Ishikawa (cell line): ENCODE results near the gene PCDH1.

Experiments used
- CEBPB ChIP-seq: IDR thresholded peaks from 2 replicates; pipeline ENCODE4 v1.6.1; 2012
- CREB1 ChIP-seq: IDR thresholded peaks from 2 replicates; pipeline ENCODE4 v1.6.1; 2012; ENCODE audit warnings: low read depth
- EGR1 ChIP-seq: IDR thresholded peaks from 2 replicates; pipeline ENCODE4 v1.6.1; 2012
- EP300 ChIP-seq: IDR thresholded peaks from 2 replicates; pipeline ENCODE4 v1.6.1; 2012; ENCODE audit warnings: borderline replicate concordance
- FOXM1 ChIP-seq: IDR thresholded peaks from 2 replicates; pipeline ENCODE4 v1.6.1; 2012; ENCODE audit warnings: low read depth, borderline replicate concordance
- NFIC ChIP-seq: IDR thresholded peaks from 2 replicates; pipeline ENCODE4 v1.6.1; 2012
- RAD21 ChIP-seq: IDR thresholded peaks from 2 replicates; pipeline ENCODE4 v1.6.1; 2012; ENCODE audit warnings: low read depth
- TAF1 ChIP-seq: IDR thresholded peaks from 2 replicates; pipeline ENCODE4 v1.6.1; 2012; ENCODE audit warnings: low read depth, mild to moderate bottlenecking
- TCF12 ChIP-seq: IDR thresholded peaks from 2 replicates; pipeline ENCODE4 v1.6.1; 2012; ENCODE audit warnings: low read depth
- TEAD4 ChIP-seq: IDR thresholded peaks from 2 replicates; pipeline ENCODE4 v1.6.1; 2012
- YY1 ChIP-seq: IDR thresholded peaks from 2 replicates; pipeline ENCODE4 v1.6.1; 2012; ENCODE audit warnings: low read depth
- ZBTB7A ChIP-seq: IDR thresholded peaks from 2 replicates; pipeline ENCODE4 v1.6.1; 2012; ENCODE audit warnings: low read depth
- TF ChIP-seq, protein P1 (sequence below): IDR thresholded peaks from 2 replicates; pipeline ENCODE4 v1.6.1; 2012
- TF ChIP-seq, protein P2 (sequence below): IDR thresholded peaks from 2 replicates; pipeline ENCODE4 v1.6.1; 2012; ENCODE audit warnings: low read depth, mild to moderate bottlenecking
- TF ChIP-seq, protein P3 (sequence below): IDR thresholded peaks from 2 replicates; pipeline ENCODE4 v1.6.1; 2012

The PCDH1 gene

GRCh38 chr5:141867651-141868050, 10.6 kb downstream of the PCDH1 start:
- TF ChIP-seq, protein P1, sequence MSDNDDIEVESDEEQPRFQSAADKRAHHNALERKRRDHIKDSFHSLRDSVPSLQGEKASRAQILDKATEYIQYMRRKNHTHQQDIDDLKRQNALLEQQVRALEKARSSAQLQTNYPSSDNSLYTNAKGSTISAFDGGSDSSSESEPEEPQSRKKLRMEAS = no peak
- TF ChIP-seq EP300 = no peak
- TF ChIP-seq RAD21 = no peak
- TF ChIP-seq, protein P2, sequence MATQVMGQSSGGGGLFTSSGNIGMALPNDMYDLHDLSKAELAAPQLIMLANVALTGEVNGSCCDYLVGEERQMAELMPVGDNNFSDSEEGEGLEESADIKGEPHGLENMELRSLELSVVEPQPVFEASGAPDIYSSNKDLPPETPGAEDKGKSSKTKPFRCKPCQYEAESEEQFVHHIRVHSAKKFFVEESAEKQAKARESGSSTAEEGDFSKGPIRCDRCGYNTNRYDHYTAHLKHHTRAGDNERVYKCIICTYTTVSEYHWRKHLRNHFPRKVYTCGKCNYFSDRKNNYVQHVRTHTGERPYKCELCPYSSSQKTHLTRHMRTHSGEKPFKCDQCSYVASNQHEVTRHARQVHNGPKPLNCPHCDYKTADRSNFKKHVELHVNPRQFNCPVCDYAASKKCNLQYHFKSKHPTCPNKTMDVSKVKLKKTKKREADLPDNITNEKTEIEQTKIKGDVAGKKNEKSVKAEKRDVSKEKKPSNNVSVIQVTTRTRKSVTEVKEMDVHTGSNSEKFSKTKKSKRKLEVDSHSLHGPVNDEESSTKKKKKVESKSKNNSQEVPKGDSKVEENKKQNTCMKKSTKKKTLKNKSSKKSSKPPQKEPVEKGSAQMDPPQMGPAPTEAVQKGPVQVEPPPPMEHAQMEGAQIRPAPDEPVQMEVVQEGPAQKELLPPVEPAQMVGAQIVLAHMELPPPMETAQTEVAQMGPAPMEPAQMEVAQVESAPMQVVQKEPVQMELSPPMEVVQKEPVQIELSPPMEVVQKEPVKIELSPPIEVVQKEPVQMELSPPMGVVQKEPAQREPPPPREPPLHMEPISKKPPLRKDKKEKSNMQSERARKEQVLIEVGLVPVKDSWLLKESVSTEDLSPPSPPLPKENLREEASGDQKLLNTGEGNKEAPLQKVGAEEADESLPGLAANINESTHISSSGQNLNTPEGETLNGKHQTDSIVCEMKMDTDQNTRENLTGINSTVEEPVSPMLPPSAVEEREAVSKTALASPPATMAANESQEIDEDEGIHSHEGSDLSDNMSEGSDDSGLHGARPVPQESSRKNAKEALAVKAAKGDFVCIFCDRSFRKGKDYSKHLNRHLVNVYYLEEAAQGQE = no peak
- no peak for TF ChIP-seq NFIC
- no peak for TF ChIP-seq CEBPB
- no peak for TF ChIP-seq CREB1
- TF ChIP-seq YY1 = no peak
- TF ChIP-seq, protein P3, sequence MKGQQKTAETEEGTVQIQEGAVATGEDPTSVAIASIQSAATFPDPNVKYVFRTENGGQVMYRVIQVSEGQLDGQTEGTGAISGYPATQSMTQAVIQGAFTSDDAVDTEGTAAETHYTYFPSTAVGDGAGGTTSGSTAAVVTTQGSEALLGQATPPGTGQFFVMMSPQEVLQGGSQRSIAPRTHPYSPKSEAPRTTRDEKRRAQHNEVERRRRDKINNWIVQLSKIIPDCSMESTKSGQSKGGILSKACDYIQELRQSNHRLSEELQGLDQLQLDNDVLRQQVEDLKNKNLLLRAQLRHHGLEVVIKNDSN = no peak
- TF ChIP-seq TAF1 = no peak
- TF ChIP-seq FOXM1 = no peak

DNA sequence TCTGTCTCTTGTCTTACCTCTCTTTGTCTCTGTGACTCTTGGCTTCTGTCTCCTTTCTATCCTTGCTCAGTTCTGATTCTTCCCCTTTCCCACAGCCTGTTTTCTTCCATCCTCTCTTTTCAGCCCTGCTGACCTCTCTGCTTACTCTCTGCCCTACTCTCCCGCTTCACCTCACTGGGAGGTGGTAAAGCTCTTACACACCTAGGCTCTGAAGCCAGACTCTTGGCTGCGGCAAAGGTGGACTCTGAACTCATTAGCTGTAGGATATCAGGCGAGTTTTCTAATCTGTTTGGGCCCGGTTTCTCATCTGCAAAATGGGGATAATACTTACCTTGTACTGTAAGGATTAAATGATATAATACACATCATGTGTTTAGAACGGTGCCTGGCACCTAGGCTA, 11.1 kb downstream of the PCDH1 start:
- TF ChIP-seq YY1 (no peak), NFIC (no peak), RAD21 (no peak), ZBTB7A (no peak), TAF1 (no peak)
- TF ChIP-seq, protein P2 = no peak
- TF ChIP-seq, protein P1 = no peak

DNA sequence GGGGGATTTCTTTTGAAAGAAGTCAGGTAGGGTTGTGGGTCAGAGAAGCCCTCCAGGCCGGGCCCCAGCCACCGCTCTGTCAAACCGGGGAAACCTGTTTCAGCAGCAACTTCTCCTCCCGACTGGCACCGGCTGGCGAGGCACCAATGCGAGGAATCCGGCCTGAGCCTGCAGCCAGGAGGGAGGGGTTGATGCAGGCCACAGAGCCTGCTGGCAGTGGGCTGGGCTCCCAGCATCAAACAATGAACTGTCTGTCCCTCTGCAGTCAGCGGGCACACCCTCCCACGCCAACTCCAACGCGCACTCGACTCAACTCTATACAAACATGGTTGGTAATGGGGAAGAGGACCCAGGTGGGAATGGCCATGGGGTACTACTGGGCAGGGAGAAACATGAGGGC, 12.1 kb downstream of the PCDH1 start:
- TF ChIP-seq TCF12 = peak; percentile 82
- TF ChIP-seq, protein P1 = peak; percentile 78
- TF ChIP-seq RAD21 = peak; percentile 26; the same call in 1 of the 2 replicates
- peak; percentile 85 for TF ChIP-seq EGR1
- TF ChIP-seq, protein P3 = peak; percentile 32; the same call in 1 of the 2 replicates
- peak; percentile 24; the same call in 1 of the 2 replicates for TF ChIP-seq TAF1
- no peak for TF ChIP-seq CREB1
- TF ChIP-seq NFIC = peak; percentile 87
- TF ChIP-seq EP300 = peak; percentile 58; the same call in 1 of the 2 replicates
- peak; percentile 25; the same call in 1 of the 2 replicates for TF ChIP-seq ZBTB7A
- TF ChIP-seq FOXM1 = no peak
- TF ChIP-seq YY1 = peak; percentile 57; the same call in 1 of the 2 replicates
- TF ChIP-seq TEAD4 = peak; percentile 85
- no peak for TF ChIP-seq CEBPB
- TF ChIP-seq, protein P2 = no peak

DNA sequence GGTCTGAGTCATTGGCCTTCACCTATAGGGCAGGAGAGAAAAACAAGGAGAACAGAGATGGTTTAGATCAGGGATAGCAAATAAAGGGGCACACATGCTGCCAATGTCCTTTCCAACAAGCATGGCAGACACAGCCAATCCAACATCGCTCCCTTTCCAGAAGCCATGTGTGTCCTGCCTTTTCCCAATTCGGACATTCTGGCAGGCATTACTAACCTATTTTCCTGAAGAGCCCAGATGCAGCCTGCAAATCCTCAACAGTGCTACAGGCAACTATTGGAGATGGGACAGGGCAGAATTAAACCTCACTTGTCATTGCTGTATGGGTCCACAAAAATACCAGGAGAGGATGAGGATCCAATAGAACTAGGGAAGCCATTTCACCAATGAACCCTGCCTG, 12.8 kb downstream of the PCDH1 start:
- TF ChIP-seq RAD21 = no peak
- TF ChIP-seq NFIC = no peak
- TF ChIP-seq YY1 = no peak
- TF ChIP-seq CEBPB = no peak
- TF ChIP-seq, protein P2 = no peak
